Neural cell (in vitro differentiated cells): ENCODE results near the gene DPYD. TPM values are rescaled to one million over a fixed set of nuclear protein-coding genes. Genes with fewer than 3 reads are reported as not detected.

Experiments used
- H2AFZ ChIP-seq: fragments of 200-600, 300-800 bp; sonication (generic), shearing (Covaris generic); 2 replicates; pipeline ENCODE4 v1.6.0; 2014; ENCODE audit warnings: low read depth, mild to moderate bottlenecking, antibody characterized with exemption, low read length, moderate library complexity
- H3F3A ChIP-seq: fragments of 200-600 bp; shearing (Covaris generic); 2 replicates; pipeline ENCODE4 v1.6.1; 2016; ENCODE audit warnings: mild to moderate bottlenecking, moderate library complexity, mixed read lengths, antibody characterized with exemption, low read length; ENCODE audit not compliant: insufficient read depth, poor library complexity, severe bottlenecking
- H3K27ac ChIP-seq: fragments of 200-600, 300-800 bp; sonication (generic), shearing (Covaris generic); 2 replicates; pipeline ENCODE4 v1.5.1; 2014; ENCODE audit warnings: mild to moderate bottlenecking, low read length, moderate library complexity
- H3K27me3 ChIP-seq: fragments of 300-800, 200-600 bp; sonication (generic), shearing (Covaris generic); 2 replicates; pipeline ENCODE4 v1.6.0; 2014; ENCODE audit warnings: mild to moderate bottlenecking, low read depth, low read length, moderate library complexity; ENCODE audit not compliant: insufficient read depth
- H3K36me3 ChIP-seq: fragments of 300-800, 200-600 bp; sonication (generic), shearing (Covaris generic); 2 replicates; pipeline ENCODE4 v1.5.1; 2014; ENCODE audit warnings: mild to moderate bottlenecking, antibody characterized with exemption, low read length, moderate library complexity; ENCODE audit not compliant: insufficient read depth
- H3K4me2 ChIP-seq: fragments of 300-800, 200-600 bp; sonication (generic), shearing (Covaris generic); 2 replicates; pipeline ENCODE4 v1.6.0; 2014; ENCODE audit warnings: mild to moderate bottlenecking, low read length
- H3K4me3 ChIP-seq: fragments of 300-800, 200-600 bp; sonication (generic), shearing (Covaris generic); 2 replicates; pipeline ENCODE4 v1.5.1; 2014; ENCODE audit warnings: mild to moderate bottlenecking, low read length, moderate library complexity
- H3K79me2 ChIP-seq: fragments of 200-600 bp; shearing (Covaris generic); replicated peaks from 2 replicates; pipeline ENCODE4 v1.6.0; 2014; ENCODE audit warnings: mild to moderate bottlenecking, low read length, moderate library complexity; ENCODE audit not compliant: insufficient read depth
- H3K9ac ChIP-seq: fragments of 300-800, 200-600 bp; sonication (generic), shearing (Covaris generic); 2 replicates; pipeline ENCODE4 v1.6.1; 2016; ENCODE audit warnings: mild to moderate bottlenecking, low read length, mixed read lengths
- H3K9me2 ChIP-seq: fragments of 200-600 bp; shearing (Covaris generic); 2 replicates; pipeline ENCODE4 v1.6.1; 2016; ENCODE audit warnings: mild to moderate bottlenecking, low read length, mixed read lengths; ENCODE audit not compliant: insufficient read depth
- H3K9me3 ChIP-seq: fragments of 200-600, 300-800 bp; sonication (generic), shearing (Covaris generic); 2 replicates; pipeline ENCODE4 v1.6.1; 2016; ENCODE audit warnings: mild to moderate bottlenecking, mixed run types, low read length, moderate library complexity, mixed read lengths
- H4K20me1 ChIP-seq: fragments of 200-600 bp; shearing (Covaris generic); 2 replicates; pipeline ENCODE4 v1.6.1; 2016; ENCODE audit warnings: mild to moderate bottlenecking, mixed run types; ENCODE audit not compliant: insufficient read depth
- EP300 ChIP-seq: fragments of 450-650 bp; conservative IDR thresholded peaks from 2 replicates; pipeline ENCODE4 v1.6.1; 2014; ENCODE audit warnings: antibody characterized with exemption, mild to moderate bottlenecking, moderate library complexity; ENCODE audit not compliant: poor library complexity, severe bottlenecking
- EZH2 ChIP-seq: fragments of 200-600, 300-800 bp; shearing (Covaris generic), sonication (generic); IDR thresholded peaks from 2 replicates; pipeline ENCODE4 v1.6.1; 2014; ENCODE audit warnings: antibody characterized with exemption, low read length, borderline replicate concordance, mild to moderate bottlenecking; ENCODE audit not compliant: insufficient read depth, poor library complexity, severe bottlenecking
- MXI1 ChIP-seq: fragments of 450-650 bp; conservative IDR thresholded peaks from 2 replicates; pipeline ENCODE4 v1.6.1; 2014; ENCODE audit warnings: antibody characterized with exemption, mild to moderate bottlenecking; ENCODE audit not compliant: poor library complexity, severe bottlenecking
- POLR2AphosphoS5 ChIP-seq: IDR thresholded peaks from 2 replicates; pipeline ENCODE4 v1.6.1; 2012
- RAD21 ChIP-seq: fragments of 450-650 bp; conservative IDR thresholded peaks from 2 replicates; pipeline ENCODE4 v1.6.1; 2014; ENCODE audit warnings: antibody characterized with exemption, mild to moderate bottlenecking, moderate library complexity
- SMC3 ChIP-seq: fragments of 450-650 bp; conservative IDR thresholded peaks from 2 replicates; pipeline ENCODE4 v1.6.1; 2014; ENCODE audit warnings: antibody characterized with exemption, mild to moderate bottlenecking, moderate library complexity; ENCODE audit not compliant: poor library complexity
- TAF1 ChIP-seq: IDR thresholded peaks from 2 replicates; pipeline ENCODE4 v1.6.1; 2012; ENCODE audit warnings: low read depth
- polyA plus RNA-seq: library from polyadenylated mRNA; depleted of rRNA; stranded (reverse); fragments of >200 nt; gene quantifications from 2 replicates; pipeline ENCODE4 v1.2.3, GENCODE V29; 2014
- TF ChIP-seq, protein P1 (sequence below): fragments of 450-650 bp; IDR thresholded peaks from 2 replicates; pipeline ENCODE4 v1.5.1; 2014; ENCODE audit warnings: antibody characterized with exemption, mild to moderate bottlenecking, moderate library complexity; ENCODE audit not compliant: poor library complexity, severe bottlenecking
- TF ChIP-seq, protein P2 (sequence below): IDR thresholded peaks from 2 replicates; pipeline ENCODE4 v1.6.1; 2012; ENCODE audit warnings: borderline replicate concordance

Gene DPYD
- polyA plus RNA-seq, 1 donor from 2014 or later = 6.7 TPM

DNA sequence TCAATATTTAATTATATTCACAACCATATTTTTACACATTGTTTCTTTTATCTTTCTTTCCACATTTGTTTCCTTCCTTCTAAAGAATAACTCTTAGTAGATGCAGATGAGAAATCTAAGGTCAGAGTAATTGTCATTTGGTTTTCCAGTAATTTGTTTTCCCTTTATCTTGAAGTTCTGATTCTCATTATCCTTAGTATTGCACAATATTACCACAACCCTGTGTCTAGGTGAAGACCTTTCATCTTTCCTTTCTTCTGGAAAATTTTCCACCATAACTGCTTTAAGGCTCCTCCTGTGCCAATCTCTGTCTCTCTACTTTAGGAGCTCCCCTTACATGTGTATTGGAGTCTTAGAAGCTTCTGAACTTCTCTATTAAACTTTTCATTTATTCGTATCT is 209.0 kb downstream of the DPYD start:
- no peaks in the 10 kb centered on the region for H3K9me3 ChIP-seq
- no peaks in the 10 kb centered on the region for H3F3A ChIP-seq
- H3K9ac ChIP-seq = no peak overlapping the region
- H3K27me3 ChIP-seq = no peaks in the 10 kb centered on the region
- no peaks in the 10 kb centered on the region for H3K9me2 ChIP-seq
- H3K79me2 ChIP-seq = no peaks in the 10 kb centered on the region
- H3K4me3 ChIP-seq = no peak overlapping the region
- H2AFZ ChIP-seq = no peak overlapping the region
- no peak overlapping the region for H3K27ac ChIP-seq
- TF ChIP-seq, protein P1, sequence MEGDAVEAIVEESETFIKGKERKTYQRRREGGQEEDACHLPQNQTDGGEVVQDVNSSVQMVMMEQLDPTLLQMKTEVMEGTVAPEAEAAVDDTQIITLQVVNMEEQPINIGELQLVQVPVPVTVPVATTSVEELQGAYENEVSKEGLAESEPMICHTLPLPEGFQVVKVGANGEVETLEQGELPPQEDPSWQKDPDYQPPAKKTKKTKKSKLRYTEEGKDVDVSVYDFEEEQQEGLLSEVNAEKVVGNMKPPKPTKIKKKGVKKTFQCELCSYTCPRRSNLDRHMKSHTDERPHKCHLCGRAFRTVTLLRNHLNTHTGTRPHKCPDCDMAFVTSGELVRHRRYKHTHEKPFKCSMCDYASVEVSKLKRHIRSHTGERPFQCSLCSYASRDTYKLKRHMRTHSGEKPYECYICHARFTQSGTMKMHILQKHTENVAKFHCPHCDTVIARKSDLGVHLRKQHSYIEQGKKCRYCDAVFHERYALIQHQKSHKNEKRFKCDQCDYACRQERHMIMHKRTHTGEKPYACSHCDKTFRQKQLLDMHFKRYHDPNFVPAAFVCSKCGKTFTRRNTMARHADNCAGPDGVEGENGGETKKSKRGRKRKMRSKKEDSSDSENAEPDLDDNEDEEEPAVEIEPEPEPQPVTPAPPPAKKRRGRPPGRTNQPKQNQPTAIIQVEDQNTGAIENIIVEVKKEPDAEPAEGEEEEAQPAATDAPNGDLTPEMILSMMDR = no peak
- TF ChIP-seq, protein P2, sequence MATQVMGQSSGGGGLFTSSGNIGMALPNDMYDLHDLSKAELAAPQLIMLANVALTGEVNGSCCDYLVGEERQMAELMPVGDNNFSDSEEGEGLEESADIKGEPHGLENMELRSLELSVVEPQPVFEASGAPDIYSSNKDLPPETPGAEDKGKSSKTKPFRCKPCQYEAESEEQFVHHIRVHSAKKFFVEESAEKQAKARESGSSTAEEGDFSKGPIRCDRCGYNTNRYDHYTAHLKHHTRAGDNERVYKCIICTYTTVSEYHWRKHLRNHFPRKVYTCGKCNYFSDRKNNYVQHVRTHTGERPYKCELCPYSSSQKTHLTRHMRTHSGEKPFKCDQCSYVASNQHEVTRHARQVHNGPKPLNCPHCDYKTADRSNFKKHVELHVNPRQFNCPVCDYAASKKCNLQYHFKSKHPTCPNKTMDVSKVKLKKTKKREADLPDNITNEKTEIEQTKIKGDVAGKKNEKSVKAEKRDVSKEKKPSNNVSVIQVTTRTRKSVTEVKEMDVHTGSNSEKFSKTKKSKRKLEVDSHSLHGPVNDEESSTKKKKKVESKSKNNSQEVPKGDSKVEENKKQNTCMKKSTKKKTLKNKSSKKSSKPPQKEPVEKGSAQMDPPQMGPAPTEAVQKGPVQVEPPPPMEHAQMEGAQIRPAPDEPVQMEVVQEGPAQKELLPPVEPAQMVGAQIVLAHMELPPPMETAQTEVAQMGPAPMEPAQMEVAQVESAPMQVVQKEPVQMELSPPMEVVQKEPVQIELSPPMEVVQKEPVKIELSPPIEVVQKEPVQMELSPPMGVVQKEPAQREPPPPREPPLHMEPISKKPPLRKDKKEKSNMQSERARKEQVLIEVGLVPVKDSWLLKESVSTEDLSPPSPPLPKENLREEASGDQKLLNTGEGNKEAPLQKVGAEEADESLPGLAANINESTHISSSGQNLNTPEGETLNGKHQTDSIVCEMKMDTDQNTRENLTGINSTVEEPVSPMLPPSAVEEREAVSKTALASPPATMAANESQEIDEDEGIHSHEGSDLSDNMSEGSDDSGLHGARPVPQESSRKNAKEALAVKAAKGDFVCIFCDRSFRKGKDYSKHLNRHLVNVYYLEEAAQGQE = no peak
- TF ChIP-seq SMC3 (no peak), EZH2 (no peak), MXI1 (no peak), EP300 (no peak), TAF1 (no peak), POLR2AphosphoS5 (no peak), RAD21 (no peak)
- no peak overlapping the region for H3K4me2 ChIP-seq
- no peaks in the 10 kb centered on the region for H4K20me1 ChIP-seq
- no peaks in the 10 kb centered on the region for H3K36me3 ChIP-seq

DNA sequence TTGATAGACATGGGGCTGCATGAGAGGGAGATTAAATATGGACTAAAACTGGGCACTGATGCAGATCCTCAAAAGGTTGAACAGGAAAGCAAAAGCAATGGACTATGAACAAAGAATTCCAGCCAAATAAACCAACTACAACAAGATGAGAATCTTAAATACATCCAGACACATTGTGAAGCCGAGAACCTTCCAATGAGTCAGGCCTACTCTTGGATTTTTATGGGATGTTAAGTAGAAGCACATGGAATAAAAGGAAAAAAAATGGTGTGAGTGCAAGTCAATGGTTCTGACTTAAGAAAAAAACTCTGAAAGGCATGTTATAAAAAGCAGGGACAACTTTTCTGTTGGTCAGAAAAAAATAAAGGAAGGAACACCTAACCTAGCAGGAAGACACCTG is 227.2 kb downstream of the DPYD start:
- no peaks in the 10 kb centered on the region for H3K9me3 ChIP-seq
- no peaks in the 10 kb centered on the region for H3K27me3 ChIP-seq
- H3K9me2 ChIP-seq = no peaks in the 10 kb centered on the region
- H3K4me2 ChIP-seq = no peak overlapping the region
- no peak overlapping the region for H3K4me3 ChIP-seq
- no peak overlapping the region for H3K27ac ChIP-seq
- no peaks in the 10 kb centered on the region for H3F3A ChIP-seq
- TF ChIP-seq TAF1 = no peak
- no peak overlapping the region for H3K9ac ChIP-seq
- no peaks in the 10 kb centered on the region for H4K20me1 ChIP-seq
- no peaks in the 10 kb centered on the region for H3K79me2 ChIP-seq
- no peaks in the 10 kb centered on the region for H3K36me3 ChIP-seq
- no peak overlapping the region for H2AFZ ChIP-seq

DNA sequence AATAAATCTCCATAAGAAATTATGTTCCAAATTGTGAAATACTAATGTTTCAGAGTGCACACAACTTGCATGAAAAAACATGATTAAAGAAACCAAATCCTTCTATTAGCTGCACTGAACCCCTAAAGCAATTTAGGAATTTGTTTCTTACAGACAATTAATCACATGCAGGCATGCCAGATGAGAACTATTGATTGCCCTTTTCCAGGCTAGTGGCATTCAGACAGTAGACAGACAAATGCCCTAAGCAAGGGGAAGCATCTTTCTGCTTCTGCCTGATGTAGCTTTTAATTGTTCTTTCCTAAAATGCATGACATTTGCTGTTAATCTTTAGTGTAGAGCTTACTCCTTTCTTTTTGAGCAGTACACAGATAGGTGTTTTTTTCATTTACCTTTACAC is 229.5 kb downstream of the DPYD start:
- TF ChIP-seq, protein P2 = no peak
- TF ChIP-seq MXI1 (no peak), POLR2AphosphoS5 (no peak), EP300 (no peak)

More for the DNA sequence above, 229.5 kb downstream of the DPYD start:
- Histone ChIP-seq H3K27me3 (no peaks in the 10 kb centered on the region), H3K4me2 (no peak overlapping the region), H3K9ac (no peak overlapping the region), H3F3A (no peaks in the 10 kb centered on the region), H3K79me2 (no peaks in the 10 kb centered on the region), H3K9me2 (no peaks in the 10 kb centered on the region), H3K27ac (no peak overlapping the region), H3K36me3 (no peaks in the 10 kb centered on the region), H4K20me1 (no peaks in the 10 kb centered on the region), H3K9me3 (no peaks in the 10 kb centered on the region), H2AFZ (no peak overlapping the region), H3K4me3 (no peak overlapping the region)
